GM12878 (cell line): ENCODE results near the gene TSR3. TPM values are rescaled to one million over a fixed set of nuclear protein-coding genes. Genes with fewer than 3 reads are reported as not detected.

ENCODE experiments used
- ATAC-seq: fragments of 200-7000 bp; cut with Tn5 transposase; 3 replicates; pipeline ENCODE4 v1.9.1; 2020; ENCODE audit warnings: mild to moderate bottlenecking, moderate library complexity
- BruUV-seq: library from RNA; stranded (reverse); fragments of 400-500 nt; replicated peaks from 2 replicates; lab custom pipeline; 2021; lab: Mats Ljungman, UMichigan
- CTCF ChIA-PET: fragments of 300-600 bp; sonication (Branson Sonifier 250); formaldehyde crosslinking; extraction: SDS; loops from one replicate; lab custom pipeline; 2021; ENCODE audit warnings: inconsistent platforms; lab: Yijun Ruan, JAX
- POLR2A ChIA-PET: fragments of 350-600 bp; formaldehyde crosslinking; extraction: SDS; loops from one replicate; lab custom pipeline; 2021; ENCODE audit warnings: inconsistent platforms; lab: Charles Lee
- RAD21 ChIA-PET: fragments of 300-600 bp; sonication (Branson Sonifier 250); formaldehyde crosslinking; loops from one replicate; lab custom pipeline; 2023; ENCODE audit warnings: antibody characterized with exemption; ENCODE audit not compliant: unreplicated experiment; lab: Charles Lee
- SMC1A ChIA-PET: fragments of 300-600 bp; sonication (Branson Sonifier 250); formaldehyde crosslinking; loops from one replicate; lab custom pipeline; 2023; ENCODE audit not compliant: unreplicated experiment, uncharacterized antibody; lab: Charles Lee
- DNase-seq: peaks from one replicate; pipeline ENCODE4 v3.0.0-alpha.2; 2011; ENCODE audit warnings: low read depth, low spot score
- FAIRE-seq: peaks from 3 replicates; lab custom pipeline; 2011; peaks lifted over from hg19 to GRCh38; lab: Jason Lieb, UNC
- H2AFZ ChIP-seq: 2 replicates; pipeline ENCODE4 v1.6.0; 2011; ENCODE audit warnings: low read depth, low read length, control low read depth; ENCODE audit not compliant: control insufficient read depth
- H3K27ac ChIP-seq: 2 replicates; pipeline ENCODE4 v1.5.1; 2011; ENCODE audit warnings: control low read depth; ENCODE audit not compliant: control insufficient read depth, insufficient read depth
- H3K27me3 ChIP-seq, 2 experiments: replicated peaks in 1 of 2; 2 replicates each; pipeline versions ENCODE4 v1.6.0 to v1.6.1; 2011; ENCODE audit warnings: low read length in 1 of 2; ENCODE audit not compliant: control insufficient read depth in 2 of 2, insufficient read depth in 2 of 2
- H3K36me3 ChIP-seq, 2 experiments: 2 replicates each; pipeline ENCODE4 v1.5.1; 2011; ENCODE audit warnings: low read length in 1 of 2; ENCODE audit not compliant: control insufficient read depth in 2 of 2, insufficient read depth in 2 of 2
- H3K4me1 ChIP-seq: 2 replicates; pipeline ENCODE4 v1.6.1; 2011; ENCODE audit warnings: mild to moderate bottlenecking, low read length, moderate library complexity, mixed read lengths; ENCODE audit not compliant: control insufficient read depth, insufficient read depth
- H3K4me2 ChIP-seq: 2 replicates; pipeline ENCODE4 v1.6.0; 2011; ENCODE audit warnings: control low read depth; ENCODE audit not compliant: control insufficient read depth, insufficient read depth
- H3K4me3 ChIP-seq: fragments of 200-600 bp; sonication (generic); 2 replicates; pipeline ENCODE4 v1.5.1; 2016
- H3K79me2 ChIP-seq: 2 replicates; pipeline ENCODE4 v1.6.0; 2011; ENCODE audit warnings: low read length; ENCODE audit not compliant: control insufficient read depth, insufficient read depth
- H3K9ac ChIP-seq: 2 replicates; pipeline ENCODE4 v1.8.0; 2011; ENCODE audit warnings: low read length, control low read depth, mixed read lengths; ENCODE audit not compliant: control insufficient read depth, insufficient read depth
- H3K9me3 ChIP-seq: replicated peaks from 3 replicates; pipeline ENCODE4 v1.5.1; 2011; ENCODE audit warnings: mild to moderate bottlenecking, low read length; ENCODE audit not compliant: control insufficient read depth, insufficient read depth
- H4K20me1 ChIP-seq: 2 replicates; pipeline ENCODE4 v1.6.0; 2011; ENCODE audit not compliant: control insufficient read depth, insufficient read depth
- IRF4 ChIP-seq: IDR thresholded peaks from 2 replicates; pipeline ENCODE4 v1.6.1; 2011; ENCODE audit warnings: low read depth, low read length
- MTA2 ChIP-seq: fragments of 450-650 bp; IDR thresholded peaks from 2 replicates; pipeline ENCODE4 v1.6.1; 2016; ENCODE audit warnings: low read depth, mild to moderate bottlenecking, moderate library complexity
- NFXL1 ChIP-seq: fragments of 450-650 bp; IDR thresholded peaks from 2 replicates; pipeline ENCODE4 v1.6.1; 2017; ENCODE audit warnings: antibody characterized with exemption, mild to moderate bottlenecking, borderline replicate concordance
- WGBS: methylation state at CpG from one replicate; pipeline ENCODE4 v1.1.6; 2016; ENCODE audit warnings: low lambda C conversion rate; ENCODE audit not compliant: insufficient replicate concordance, insufficient coverage; ENCODE audit errors: missing lambda C conversion rate; 5-methylcytosine and 5-hydroxymethylcytosine counted together
- in situ Hi-C: fragments of 300-500 bp; cut with MboI; formaldehyde crosslinking; loops from 9 replicates; pipeline ENCODE4 v1.14.3; 2018; ENCODE audit warnings: mixed read lengths
- intact Hi-C: fragments of 100-400 bp; cut with micrococcal nuclease; formaldehyde crosslinking; loops from one replicate; pipeline ENCODE4 v1.14.2; 2022; ENCODE audit not compliant: unreplicated experiment
- polyA plus RNA-seq, 11 experiments: library from polyadenylated mRNA; depleted of rRNA in 4 of 11; unstranded in 6 of 11; stranded (reverse) in 5 of 11; fragments of >200 nt; fragmentation: Nextera tagmentation in 4 of 11; fragmentation: Illumina TruSeq in 1 of 11; extraction: Ambion mirVana in 4 of 11; extraction: Trizol in 1 of 11; gene quantifications; 1 replicate in 1 of 11; 2 replicates in 10 of 11; pipeline versions ENCODE4 v1.2.1 to v1.2.3, GENCODE V29; 2011 to 2016; ENCODE audit warnings: inconsistent platforms in 2 of 11, missing spikeins in 2 of 11, low read depth in 1 of 11
- total RNA-seq, 4 experiments: library from RNA; depleted of rRNA in 3 of 4; stranded (reverse); fragments of >200 nt in 3 of 4; fragmentation: Illumina TruSeq in 1 of 4; extraction: Trizol in 1 of 4; gene quantifications; 2 replicates each; pipeline versions ENCODE4 v1.2.1 to v1.2.3, GENCODE V29; 2013 to 2021
- TF ChIP-seq, protein P1 (sequence below): fragments of 450-650 bp; IDR thresholded peaks from 2 replicates; pipeline ENCODE4 v1.6.1; 2018; ENCODE audit warnings: borderline replicate concordance, mild to moderate bottlenecking; ENCODE audit not compliant: partially characterized antibody

Gene TSR3
- total and polyA plus RNA-seq, 10 of the 15 experiments (the other 5 are each of a cell fraction or from before 2014, with no cell fraction given), result 3.4 to 108 (median 46.9) TPM

DNA sequence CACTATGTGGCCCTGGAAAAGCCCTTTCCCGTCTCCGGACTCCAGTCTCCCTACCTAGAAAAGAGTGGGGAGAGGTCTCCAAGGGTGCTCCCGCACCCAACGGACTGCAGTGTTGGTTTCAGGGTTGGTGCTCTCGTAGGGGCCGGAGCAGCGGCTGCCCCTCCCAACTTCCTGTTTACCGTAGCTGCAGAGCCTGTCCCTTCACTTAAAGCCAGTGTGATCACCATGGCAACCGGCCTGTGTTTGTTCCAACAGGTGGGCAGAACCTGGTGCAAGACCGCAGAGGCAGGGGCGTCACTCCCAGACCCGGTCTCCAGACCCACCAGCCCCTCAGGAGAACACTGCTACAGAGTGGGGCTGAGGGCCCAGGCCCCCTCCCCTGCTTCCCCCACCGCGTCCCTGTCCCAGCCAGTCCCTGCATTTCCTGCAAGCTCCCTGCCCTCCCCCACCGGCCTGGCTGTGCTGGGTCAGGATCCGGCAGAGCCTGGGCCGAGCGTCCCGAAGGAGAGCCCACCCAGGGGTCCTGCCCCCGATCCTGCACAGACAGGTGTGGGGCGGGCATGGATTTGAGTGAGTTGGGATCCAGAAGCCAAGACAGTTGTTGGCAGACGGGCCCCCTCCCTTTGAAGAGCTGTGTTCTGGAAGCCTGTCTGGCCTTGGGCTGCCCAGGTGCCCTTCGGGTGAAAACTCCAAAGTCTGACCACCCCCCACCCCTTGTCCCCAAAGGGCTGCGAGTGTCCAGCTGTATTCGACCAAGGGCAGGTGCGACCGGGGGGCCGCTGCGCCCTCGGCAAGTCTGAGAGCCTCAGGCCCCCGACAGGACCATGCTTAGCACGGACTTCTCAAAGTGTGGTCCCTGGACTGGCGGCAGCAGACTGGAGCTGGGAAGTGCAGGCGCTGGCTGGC lies 19.7 kb downstream of the TSR3 start (continued):
- TF ChIP-seq, protein P1, sequence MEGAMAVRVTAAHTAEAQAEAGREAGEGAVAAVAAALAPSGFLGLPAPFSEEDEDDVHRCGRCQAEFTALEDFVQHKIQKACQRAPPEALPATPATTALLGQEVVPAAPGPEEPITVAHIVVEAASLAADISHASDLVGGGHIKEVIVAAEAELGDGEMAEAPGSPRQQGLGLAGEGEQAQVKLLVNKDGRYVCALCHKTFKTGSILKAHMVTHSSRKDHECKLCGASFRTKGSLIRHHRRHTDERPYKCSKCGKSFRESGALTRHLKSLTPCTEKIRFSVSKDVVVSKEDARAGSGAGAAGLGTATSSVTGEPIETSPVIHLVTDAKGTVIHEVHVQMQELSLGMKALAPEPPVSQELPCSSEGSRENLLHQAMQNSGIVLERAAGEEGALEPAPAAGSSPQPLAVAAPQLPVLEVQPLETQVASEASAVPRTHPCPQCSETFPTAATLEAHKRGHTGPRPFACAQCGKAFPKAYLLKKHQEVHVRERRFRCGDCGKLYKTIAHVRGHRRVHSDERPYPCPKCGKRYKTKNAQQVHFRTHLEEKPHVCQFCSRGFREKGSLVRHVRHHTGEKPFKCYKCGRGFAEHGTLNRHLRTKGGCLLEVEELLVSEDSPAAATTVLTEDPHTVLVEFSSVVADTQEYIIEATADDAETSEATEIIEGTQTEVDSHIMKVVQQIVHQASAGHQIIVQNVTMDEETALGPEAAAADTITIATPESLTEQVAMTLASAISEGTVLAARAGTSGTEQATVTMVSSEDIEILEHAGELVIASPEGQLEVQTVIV, result no peak

DNA sequence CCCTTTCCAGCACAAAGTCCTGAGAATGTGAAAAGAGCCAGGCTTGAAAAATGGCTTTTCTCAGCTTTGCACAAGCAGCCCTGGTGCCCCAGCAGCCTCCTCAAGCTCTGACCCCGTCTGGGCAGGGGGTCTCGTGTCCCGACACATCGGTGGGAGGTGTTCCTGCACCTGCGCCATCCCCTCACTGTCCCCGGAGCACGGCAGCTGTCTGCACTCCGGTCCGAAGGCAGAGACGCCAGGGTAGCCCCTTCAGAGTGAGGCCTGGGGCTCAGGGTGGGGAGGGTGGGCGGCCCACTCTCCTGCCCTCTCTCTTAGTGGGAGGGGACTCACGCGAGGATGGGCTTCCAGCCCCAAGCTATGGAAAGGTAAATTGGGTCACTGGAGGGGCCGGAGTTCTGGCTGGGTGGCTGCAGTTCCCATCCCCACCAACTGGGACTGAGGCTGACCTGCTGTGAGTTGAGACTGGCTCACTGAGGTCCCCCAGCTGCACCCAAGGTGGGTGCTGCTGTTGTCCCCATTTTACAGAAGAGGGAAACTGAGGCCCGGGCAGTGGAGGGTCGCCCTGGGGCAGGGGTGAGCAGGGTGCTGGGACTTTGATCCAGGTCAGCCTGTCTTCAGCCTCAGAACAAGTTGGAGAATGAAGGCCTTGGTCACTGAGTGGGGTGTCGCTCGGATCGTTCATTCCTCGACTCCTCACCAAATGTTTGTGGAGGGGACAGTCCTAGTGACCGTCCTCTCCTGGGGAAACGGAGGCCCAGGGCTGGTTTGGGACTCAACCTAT lies 20.6 kb downstream of the TSR3 start:
- SMC1A ChIA-PET, result no interaction called here

More for the DNA sequence above, 20.6 kb downstream of the TSR3 start:
- Histone ChIP-seq H3K9me3 (peaks cover 2% of the 10 kb centered on the region; the same call in 2 of the 3 replicates), H3K9ac (no peak overlapping the region), H3K4me2 (peak overlapping the region; percentile 40), H3K4me1 (peaks cover 9% of the 10 kb centered on the region; the same call in 1 of the 2 replicates), H2AFZ (no peak overlapping the region), H4K20me1 (no peaks in the 10 kb centered on the region), H3K79me2 (no peaks in the 10 kb centered on the region), H3K4me3 (0 out of 2 replicates have a peak overlapping the region, but pooled peaks have one; percentile 22), H3K27ac (no peak overlapping the region), H3K27me3 (peaks cover 5 to 14% of the 10 kb centered on the region in 2 experiments; a peak in 3 of 4 replicates), H3K36me3 (no peaks in the 10 kb centered on the region)
- CTCF ChIA-PET, result interaction anchor here (0.6 kb wide), 1 partner anchor 150 kb away, joined by 3 read pairs; no protein-coding TSS in a partner anchor
- peak; percentile 17 for ATAC-seq
- TF ChIP-seq IRF4 (no peak), NFXL1 (0 out of 2 replicates have a peak, but pooled peaks have one; percentile 5), MTA2 (no peak)
- 39% methylated on average over 21 of the region's 22 CpGs for WGBS
- BruUV-seq, result no TSS peak
- POLR2A ChIA-PET, result interaction anchor here (0.5 to 1.0 kb wide), 2 partner anchors 11 to 38 kb away, joined by 3 to 6 read pairs; no protein-coding TSS in a partner anchor
- no peak for FAIRE-seq
- no peak for DNase-seq
- in situ Hi-C loops, result no loop called here
- RAD21 ChIA-PET, result no interaction called here
- intact Hi-C loops, result no loop called here
